T-cell (primary cell): ENCODE data around the gene HOXA7. TPM values are rescaled to one million over a fixed set of nuclear protein-coding genes. Genes with fewer than 3 reads are reported as not detected.
A peak's percentile ranks its signal among the peaks of the same experiment; 100 is the strongest.

Source experiments
- ATAC-seq, 4 experiments: fragments of 200-7000 bp in 3 of 4; fragments of 150-1000 bp in 1 of 4; cut with Tn5 transposase; replicated peaks in 1 of 4; 1 replicate in 3 of 4; 2 replicates in 1 of 4; pipeline ENCODE4 v1.10.0; 2021; ENCODE audit warnings: moderate library complexity in 3 of 4, mild to moderate bottlenecking in 2 of 4, moderate number of reproducible peaks in 1 of 4
- CTCF ChIA-PET, 2 donors: fragments of 300-600 bp; sonication (Branson Sonifier 250); formaldehyde crosslinking; loops; one replicate each; lab custom pipeline; 2022; ENCODE audit warnings: antibody characterized with exemption in 2 of 2; lab: Charles Lee
- POLR2A ChIA-PET, 2 donors: fragments of 300-600 bp; sonication (Branson Sonifier 250); formaldehyde crosslinking; loops; one replicate each; lab custom pipeline; 2022; ENCODE audit warnings: antibody characterized with exemption in 2 of 2; lab: Charles Lee
- DNase-seq, 35 experiments: peaks; one replicate each; pipeline versions ENCODE4 v3.0.0 to v3.0.0-alpha.2; 2013 to 2023
- H3K27ac ChIP-seq: one replicate; pipeline ENCODE4 v1.5.1; 2013; ENCODE audit warnings: low read length
- H3K27me3 ChIP-seq, 2 experiments: replicated peaks in 1 of 2; 1 replicate in 1 of 2; 2 replicates in 1 of 2; pipeline versions ENCODE4 v1.6.1 to v1.7.0; 2013; ENCODE audit warnings: low read length in 1 of 2, mixed read lengths in 1 of 2; ENCODE audit not compliant: control insufficient read depth in 2 of 2, insufficient read depth in 2 of 2; ENCODE audit errors: extremely low read depth in 1 of 2
- H3K36me3 ChIP-seq, 2 donors: 1 replicate in 1 of 2; 2 replicates in 1 of 2; pipeline versions ENCODE4 v1.6.1 to v1.7.0; 2013; ENCODE audit warnings: low read length in 1 of 2; ENCODE audit not compliant: control insufficient read depth in 2 of 2, insufficient read depth in 1 of 2; ENCODE audit errors: extremely low read depth in 1 of 2
- H3K4me1 ChIP-seq, 2 experiments: 1 replicate in 1 of 2; 2 replicates in 1 of 2; pipeline versions ENCODE4 v1.6.1 to v1.7.0; 2013; ENCODE audit warnings: low read length in 2 of 2, mixed read lengths in 1 of 2; ENCODE audit not compliant: insufficient read depth in 2 of 2, control insufficient read depth in 1 of 2; ENCODE audit errors: extremely low read depth in 1 of 2
- H3K4me3 ChIP-seq, 2 donors: 1 replicate in 1 of 2; 2 replicates in 1 of 2; pipeline versions ENCODE4 v1.5.1 to v1.7.0; 2013; ENCODE audit warnings: mild to moderate bottlenecking in 2 of 2, low read length in 1 of 2, moderate library complexity in 1 of 2; ENCODE audit not compliant: control insufficient read depth in 1 of 2; ENCODE audit errors: extremely low read depth in 1 of 2
- H3K9me3 ChIP-seq: 2 replicates; pipeline ENCODE4 v1.7.0; 2013
- H3K27ac Mint-ChIP-seq, 2 donors: one replicate each; pipeline ENCODE4 v1.8.0; 2020 to 2021; ENCODE audit warnings: mild to moderate bottlenecking in 2 of 2, mixed read lengths in 2 of 2
- H3K27me3 Mint-ChIP-seq, 2 donors: one replicate each; pipeline ENCODE4 v1.8.0; 2021 to 2022; ENCODE audit warnings: mixed read lengths in 2 of 2
- H3K36me3 Mint-ChIP-seq: one replicate; pipeline ENCODE4 v1.8.0; 2021; ENCODE audit warnings: mixed read lengths
- H3K4me1 Mint-ChIP-seq, 3 donors: one replicate each; pipeline ENCODE4 v1.8.0; 2020 to 2022; ENCODE audit warnings: mixed read lengths in 3 of 3, mild to moderate bottlenecking in 1 of 3
- H3K4me3 Mint-ChIP-seq, 3 donors: one replicate each; pipeline ENCODE4 v1.8.0; 2020 to 2022; ENCODE audit warnings: mild to moderate bottlenecking in 3 of 3, mixed read lengths in 3 of 3, moderate library complexity in 3 of 3
- H3K9me3 Mint-ChIP-seq, 3 donors: one replicate each; pipeline ENCODE4 v1.8.0; 2020 to 2022; ENCODE audit warnings: mixed read lengths in 3 of 3
- WGBS: methylation state at CpG from one replicate; pipeline ENCODE4 v1.1.5; 2013; ENCODE audit warnings: missing lambda C conversion rate; ENCODE audit not compliant: insufficient coverage; 5-methylcytosine and 5-hydroxymethylcytosine counted together
- total RNA-seq, 35 experiments: library from RNA in 6 of 35; stranded (reverse) in 6 of 35; fragments of 120-200 nt in 1 of 35; gene quantifications; one replicate each; pipeline versions ENCODE4 v1.2.1 to v1.2.4 and lab custom pipeline; 2013 to 2026

HOXA7 gene
- total RNA-seq, 5 donors from 2014 or later (not counting 1 experiment from before 2014, with no cell fraction given) = 0.67 TPM; not detected in 4

GRCh38 chr7:27133409-27134231 is 22.9 kb downstream of the HOXA7 start:
- CTCF ChIA-PET = interaction anchor here (0.6 to 1.3 kb wide), 2 partner anchors 15 to 782 kb away, joined by 4 to 6 read pairs; no protein-coding TSS in a partner anchor
- DNase-seq = no peak
- no peaks in the 10 kb centered on the region for H3K36me3 Mint-ChIP-seq
- ATAC-seq = no peak
- Histone ChIP-seq H3K36me3 (no peaks in the 10 kb centered on the region), H3K9me3 (no peaks in the 10 kb centered on the region), H3K4me1 (peaks cover 4 to 19% of the 10 kb centered on the region in 2 experiments), H3K4me3 (no peak overlapping the region), H3K27me3 (peaks cover 0 to 25% of the 10 kb centered on the region in 2 experiments), H3K27ac (no peak overlapping the region)
- POLR2A ChIA-PET = no interaction called here
- H3K27ac Mint-ChIP-seq = no peak overlapping the region
- H3K4me3 Mint-ChIP-seq = no peak overlapping the region
- no peaks in the 10 kb centered on the region for H3K9me3 Mint-ChIP-seq
- peaks cover 0 to 15% (median 5%) of the 10 kb centered on the region in 3 donors for H3K4me1 Mint-ChIP-seq
- WGBS = 83% methylated on average over 3 of the region's 18 CpGs
- H3K27me3 Mint-ChIP-seq = peaks cover 25 to 65% of the 10 kb centered on the region in 2 donors

- Histone ChIP-seq H3K27me3 (peaks cover 0 to 25% of the 10 kb centered on the region in 2 experiments), H3K4me1 (peaks cover 4 to 19% of the 10 kb centered on the region in 2 experiments), H3K27ac (no peak overlapping the region), H3K9me3 (no peaks in the 10 kb centered on the region), H3K4me3 (no peak overlapping the region), H3K36me3 (no peaks in the 10 kb centered on the region)
- Mint-ChIP-seq H3K4me3 (no peak overlapping the region), H3K36me3 (no peaks in the 10 kb centered on the region), H3K27ac (no peak overlapping the region), H3K9me3 (no peaks in the 10 kb centered on the region), H3K4me1 (peaks cover 0 to 15% (median 5%) of the 10 kb centered on the region in 3 donors), H3K27me3 (peaks cover 25 to 60% of the 10 kb centered on the region in 2 donors)
- POLR2A ChIA-PET = no interaction called here
- CTCF ChIA-PET = no interaction called here
- no peak for ATAC-seq
- no peak for DNase-seq
- 79% methylated on average over 5 of the region's 6 CpGs for WGBS
Observed at GRCh38 chr7:27132978-27133377, 23.5 kb downstream of the HOXA7 start.

- Histone ChIP-seq H3K36me3 (no peaks in the 10 kb centered on the region), H3K27ac (no peak overlapping the region), H3K9me3 (no peaks in the 10 kb centered on the region), H3K4me3 (no peak overlapping the region), H3K27me3 (peaks cover 0 to 24% of the 10 kb centered on the region in 2 experiments), H3K4me1 (peaks cover 4 to 19% of the 10 kb centered on the region in 2 experiments)
- Mint-ChIP-seq H3K9me3 (no peaks in the 10 kb centered on the region), H3K4me1 (peaks cover 0 to 15% (median 5%) of the 10 kb centered on the region in 3 donors), H3K27ac (no peak overlapping the region), H3K36me3 (no peaks in the 10 kb centered on the region), H3K27me3 (peaks cover 18 to 60% of the 10 kb centered on the region in 2 donors), H3K4me3 (peak overlapping the region in 1 of 3 donors; percentile 73)
- ATAC-seq (no peak), DNase-seq (no peak)
- 86% methylated on average over 1 of the region's 2 CpGs for WGBS
- CTCF ChIA-PET = interaction anchor here (0.6 to 2.2 kb wide), 2 partner anchors 18 to 545 kb away, joined by 3 to 9 read pairs; no protein-coding TSS in a partner anchor
- POLR2A ChIA-PET = no interaction called here
Observed at GRCh38 chr7:27132214-27132613, 24.3 kb downstream of the HOXA7 start.

GRCh38 chr7:27131390-27131819 is 25.1 kb downstream of the HOXA7 start:
- Mint-ChIP-seq H3K9me3 (no peaks in the 10 kb centered on the region), H3K27ac (no peak overlapping the region), H3K4me1 (peaks cover 0 to 15% (median 5%) of the 10 kb centered on the region in 3 donors), H3K36me3 (no peaks in the 10 kb centered on the region), H3K4me3 (peak overlapping the region; percentile 72 to 74 (median 73)), H3K27me3 (peaks cover 14 to 60% of the 10 kb centered on the region in 2 donors)
- 12% methylated on average over 3 of the region's 12 CpGs for WGBS
- POLR2A ChIA-PET = interaction anchor here in 1 of 2 donors (1.1 kb wide), 1 partner anchor 35 kb away, joined by 3 read pairs; no protein-coding TSS in a partner anchor
- peak in 1 of 4 experiments; percentile 5 for ATAC-seq
- H3K4me3 ChIP-seq = peak overlapping the region; percentile 72 to 89
- H3K4me1 ChIP-seq = peaks cover 4 to 19% of the 10 kb centered on the region in 2 experiments
- H3K9me3 ChIP-seq = no peaks in the 10 kb centered on the region
- peaks cover 0 to 16% of the 10 kb centered on the region in 2 experiments for H3K27me3 ChIP-seq
- CTCF ChIA-PET = interaction anchor here in 1 of 2 donors (1.1 to 2.2 kb wide), 2 partner anchors 10 to 19 kb away, joined by 3 to 9 read pairs; no protein-coding TSS in a partner anchor
- H3K36me3 ChIP-seq = no peaks in the 10 kb centered on the region
- no peak overlapping the region for H3K27ac ChIP-seq
- DNase-seq = no peak

GRCh38 chr7:27130540-27131389 is 25.7 kb downstream of the HOXA7 start, which contains the start of gene HOXA4:
Gene HOXA4, minus strand, starts transcription at chr7:27130757. Its CDS starts 24 bp downstream, at chr7:27130733.
- Mint-ChIP-seq H3K4me1 (peaks cover 0 to 10% (median 5%) of the 10 kb centered on the region in 3 donors), H3K4me3 (peak within 1 kb of the TSS; percentile 72 to 74 (median 73)), H3K9me3 (no peaks in the 10 kb centered on the region), H3K36me3 (no peaks in the 10 kb centered on the region), H3K27me3 (peaks cover 8 to 57% of the 10 kb centered on the region in 2 donors), H3K27ac (no peak within 1 kb of the TSS)
- peak within 1 kb of the TSS; percentile 70 for H3K27ac ChIP-seq
- H3K4me1 ChIP-seq = peaks cover 4 to 15% of the 10 kb centered on the region in 2 experiments
- H3K4me3 ChIP-seq = peak within 1 kb of the TSS; percentile 72 to 89
- H3K9me3 ChIP-seq = no peaks in the 10 kb centered on the region
- ATAC-seq (peak; percentile 89 to 94 (median 90)), DNase-seq (peak; percentile 44 to 85 (median 73))
- POLR2A ChIA-PET = interaction anchor here in 1 of 2 donors (0.6 to 1.1 kb wide), 3 partner anchors 34 to 47 kb away, joined by 3 to 4 read pairs (median 3); no protein-coding TSS in a partner anchor
- WGBS = 26% methylated on average over 54 of the region's 67 CpGs
- H3K36me3 ChIP-seq = no peaks in the 10 kb centered on the region
- CTCF ChIA-PET = interaction anchor here (0.6 to 2.2 kb wide), 3 partner anchors 11 to 1269 kb away, joined by 3 to 9 read pairs (median 3); no protein-coding TSS in a partner anchor
- H3K27me3 ChIP-seq = peaks cover 0 to 11% of the 10 kb centered on the region in 2 experiments
